ENCODE measurements around the gene SBF2. TPM values are rescaled to one million over a fixed set of nuclear protein-coding genes. Genes with fewer than 3 reads are reported as not detected.

SBF2 gene
- total RNA-seq, 4 donors from 2014 or later = 44.6 to 59.4 (median 53.4) TPM

GRCh38 chr11:10289765-10290380 lies 4.1 kb downstream of the SBF2 start:
- no peak overlapping the region for H3K4me3 ChIP-seq
- 96% methylated on average over 6 of the region's 10 CpGs for WGBS
- no peak for TF ChIP-seq EP300 (IDR thresholded peaks at IDR 0.05)
- TF ChIP-seq POLR2AphosphoS5 (IDR thresholded peaks at IDR 0.05) = no peak
- no peak for TF ChIP-seq POLR2A (IDR thresholded peaks at IDR 0.05; ENCODE audit: low read depth)
- no peak for TF ChIP-seq CTCF (IDR thresholded peaks at IDR 0.05)
- peaks cover 17 to 79% (median 67%) of the 10 kb centered on the region in 4 donors for H3K4me1 ChIP-seq
- H3K27ac ChIP-seq (replicated peaks in 1 of 4) = no peak overlapping the region
- no peaks in the 10 kb centered on the region for H3K9me3 ChIP-seq
- H3K36me3 ChIP-seq = peaks cover 0 to 14% (median 6%) of the 10 kb centered on the region in 4 donors
- no peak for DNase-seq (ENCODE audit: extremely low spot score)
- intact Hi-C loops (cut with DNase I) = no loop called here
- H3K27me3 ChIP-seq = peaks cover 0 to 4% (median 0%) of the 10 kb centered on the region in 4 donors

GRCh38 chr11:10288881-10289764 lies 4.9 kb downstream of the SBF2 start:
- H3K36me3 ChIP-seq = peaks cover 0 to 14% (median 6%) of the 10 kb centered on the region in 4 donors
- peaks cover 0 to 4% (median 0%) of the 10 kb centered on the region in 4 donors for H3K27me3 ChIP-seq
- 93% methylated on average over 7 of the region's 24 CpGs for WGBS
- no peak overlapping the region for H3K27ac ChIP-seq (replicated peaks in 1 of 4)
- H3K9me3 ChIP-seq = no peaks in the 10 kb centered on the region
- no peak for TF ChIP-seq POLR2A (IDR thresholded peaks at IDR 0.05; ENCODE audit: low read depth)
- no peak overlapping the region for H3K4me3 ChIP-seq
- intact Hi-C loops (cut with DNase I) = no loop called here
- DNase-seq (ENCODE audit: extremely low spot score) = no peak
- peaks cover 21 to 74% (median 69%) of the 10 kb centered on the region in 4 donors for H3K4me1 ChIP-seq

GRCh38 chr11:10287766-10288715 lies 6.0 kb downstream of the SBF2 start:
- peaks cover 20 to 73% (median 68%) of the 10 kb centered on the region in 4 donors for H3K4me1 ChIP-seq

GRCh38 chr11:10287140-10287539 lies 6.9 kb downstream of the SBF2 start:
- H3K9me3 ChIP-seq = no peaks in the 10 kb centered on the region
- intact Hi-C loops (cut with DNase I) = no loop called here
- WGBS = 83% methylated on average over 3 of the region's 3 CpGs
- H3K4me1 ChIP-seq = peaks cover 11 to 66% (median 61%) of the 10 kb centered on the region in 4 donors
- no peak overlapping the region for H3K4me3 ChIP-seq
- no peak for TF ChIP-seq POLR2AphosphoS5 (IDR thresholded peaks at IDR 0.05)
- TF ChIP-seq POLR2A (IDR thresholded peaks at IDR 0.05; ENCODE audit: low read depth) = no peak
- no peak for TF ChIP-seq EP300 (IDR thresholded peaks at IDR 0.05)
- TF ChIP-seq CTCF (IDR thresholded peaks at IDR 0.05) = no peak
- H3K27me3 ChIP-seq = no peaks in the 10 kb centered on the region
- H3K27ac ChIP-seq (replicated peaks in 1 of 4) = no peak overlapping the region
- no peak for DNase-seq (ENCODE audit: extremely low spot score)
- peaks cover 0 to 14% (median 6%) of the 10 kb centered on the region in 4 donors for H3K36me3 ChIP-seq

More at GRCh38 chr11:10287766-10288715, 6.0 kb downstream of the SBF2 start:
- no peaks in the 10 kb centered on the region for H3K9me3 ChIP-seq
- TF ChIP-seq POLR2A (IDR thresholded peaks at IDR 0.05; ENCODE audit: low read depth) (no peak), POLR2AphosphoS5 (IDR thresholded peaks at IDR 0.05) (no peak), CTCF (IDR thresholded peaks at IDR 0.05) (no peak), EP300 (IDR thresholded peaks at IDR 0.05) (no peak)
- no peak overlapping the region for H3K27ac ChIP-seq (replicated peaks in 1 of 4)
- no peaks in the 10 kb centered on the region for H3K27me3 ChIP-seq
- no peak overlapping the region for H3K4me3 ChIP-seq
- H3K36me3 ChIP-seq = peaks cover 0 to 14% (median 6%) of the 10 kb centered on the region in 4 donors
- DNase-seq (ENCODE audit: extremely low spot score) = no peak
- WGBS = 88% methylated on average over 8 of the region's 9 CpGs
- intact Hi-C loops (cut with DNase I) = no loop called here
